Gastroesophageal sphincter (tissue), 4 donors: Measurements from ENCODE around the gene RNF44. TPM values are rescaled to one million over a fixed set of nuclear protein-coding genes. Genes with fewer than 3 reads are reported as not detected.
A peak's percentile ranks its signal among the peaks of the same experiment; 100 is the strongest.

Experiments used
- ATAC-seq: fragments of 150-250 bp; one replicate; pipeline ENCODE4 v1.9.1; 2016; ENCODE audit warnings: mild to moderate bottlenecking, moderate library complexity
- H3K27ac ChIP-seq, 4 donors: fragments of 200-600 bp; sonication (generic) in 3 of 4; 1 replicate in 3 of 4; 2 replicates in 1 of 4; pipeline ENCODE4 v1.5.1; 2016 to 2019
- H3K27me3 ChIP-seq: fragments of 200-600 bp; sonication (generic); one replicate; pipeline ENCODE4 v1.5.1; 2019
- H3K36me3 ChIP-seq, 2 donors: fragments of 200-600 bp; sonication (generic); one replicate each; pipeline ENCODE4 v1.5.1; 2019; ENCODE audit warnings: control low read depth in 1 of 2
- H3K4me1 ChIP-seq, 3 donors: fragments of 200-600 bp; sonication (generic); 1 replicate in 2 of 3; 2 replicates in 1 of 3; pipeline ENCODE4 v1.5.1; 2016 to 2019; ENCODE audit warnings: control low read depth in 2 of 3
- H3K4me3 ChIP-seq, 2 donors: fragments of 200-600 bp; sonication (generic); one replicate each; pipeline ENCODE4 v1.5.1; 2019; ENCODE audit warnings: mild to moderate bottlenecking in 1 of 2, moderate library complexity in 1 of 2
- H3K9me3 ChIP-seq, 3 donors: fragments of 200-600 bp; sonication (generic); one replicate each; pipeline ENCODE4 v1.5.1; 2017 to 2019; ENCODE audit warnings: control low read depth in 2 of 3
- CTCF ChIP-seq, 4 experiments: fragments of 200-600 bp in 2 of 4; fragments of 450-650 bp in 2 of 4; sonication (generic) in 1 of 4; IDR thresholded peaks; one replicate each; pipeline ENCODE4 v1.5.1; 2017 to 2019; ENCODE audit warnings: antibody characterized with exemption in 4 of 4, mild to moderate bottlenecking in 2 of 4, moderate library complexity in 2 of 4
- EP300 ChIP-seq: sonication (generic); formaldehyde crosslinking; IDR thresholded peaks from one replicate; pipeline ENCODE4 v1.6.1; 2017; ENCODE audit warnings: antibody characterized with exemption, mild to moderate bottlenecking
- POLR2A ChIP-seq, 2 donors: fragments of 450-650 bp; IDR thresholded peaks; one replicate each; pipeline ENCODE4 v1.6.1; 2017; ENCODE audit warnings: antibody characterized with exemption in 2 of 2, mild to moderate bottlenecking in 2 of 2, moderate library complexity in 1 of 2
- POLR2AphosphoS5 ChIP-seq: sonication (generic); formaldehyde crosslinking; IDR thresholded peaks from one replicate; pipeline ENCODE4 v1.6.1; 2017; ENCODE audit warnings: antibody characterized with exemption
- WGBS, 2 donors: methylation state at CpG; one replicate each; pipeline ENCODE4 v1.1.5; 2018; ENCODE audit warnings: low coverage in 1 of 2; 5-methylcytosine and 5-hydroxymethylcytosine counted together
- total RNA-seq, 4 donors: library from RNA; depleted of rRNA; stranded (reverse); fragments of >200 nt; gene quantifications; one replicate each; pipeline ENCODE4 v1.1.0, GENCODE V29; 2016

Gene RNF44
- total RNA-seq, 4 donors from 2014 or later, result 8.9 to 15.9 (median 12.4) TPM

- H3K4me3 ChIP-seq, result no peak within 1 kb of the TSS
- 56 to 98% methylated on average over 6 to 10 of the region's 18 CpGs for WGBS, 2 donors
- peaks cover 16% of the 10 kb centered on the region for H3K27me3 ChIP-seq
- ATAC-seq, result no peak
- peaks cover 0 to 29% (median 0%) of the 10 kb centered on the region in 3 donors for H3K4me1 ChIP-seq
- H3K27ac ChIP-seq, result peak within 1 kb of the TSS in 2 of 4 donors; percentile 11 to 47
- no peaks in the 10 kb centered on the region for H3K9me3 ChIP-seq
- no peak for TF ChIP-seq EP300
- TF ChIP-seq CTCF (IDR thresholded peaks at IDR 0.05), result no peak
- no peak for TF ChIP-seq POLR2A (IDR thresholded peaks at IDR 0.05)
- no peak for TF ChIP-seq POLR2AphosphoS5
- no peaks in the 10 kb centered on the region for H3K36me3 ChIP-seq
These were observed 11.8 kb upstream of the RNF44 start, which contains the start of gene CDHR2 for GRCh38 chr5:176548967-176549444. TSS of gene CDHR2 (plus strand) at chr5:176549342. CDS start at chr5:176565353, 16,011 bp downstream.

- Histone ChIP-seq H3K27ac (peak overlapping the region in 2 of 4 donors; percentile 11 to 47), H3K4me1 (peaks cover 0 to 35% (median 0%) of the 10 kb centered on the region in 3 donors), H3K27me3 (peaks cover 4% of the 10 kb centered on the region), H3K4me3 (no peak overlapping the region), H3K9me3 (no peaks in the 10 kb centered on the region), H3K36me3 (no peaks in the 10 kb centered on the region)
- no peak for ATAC-seq
- TF ChIP-seq POLR2A (IDR thresholded peaks at IDR 0.05), result no peak
- TF ChIP-seq CTCF (IDR thresholded peaks at IDR 0.05), result no peak
- TF ChIP-seq POLR2AphosphoS5, result no peak
- 57 to 59% methylated on average over 4 to 8 of the region's 8 CpGs for WGBS, 2 donors
These were observed 10.6 kb upstream of the RNF44 start for GRCh38 chr5:176547802-176548201.

- WGBS, 2 donors, result 93% methylated on average over 2 of the region's 13 CpGs; no CpG with 5 or more reads in 1 of the 2 donors
- H3K36me3 ChIP-seq, result no peaks in the 10 kb centered on the region
- no peak overlapping the region for H3K4me3 ChIP-seq
- ATAC-seq, result no peak
- no peaks in the 10 kb centered on the region for H3K27me3 ChIP-seq
- H3K27ac ChIP-seq, result no peak overlapping the region
- no peaks in the 10 kb centered on the region for H3K9me3 ChIP-seq
- H3K4me1 ChIP-seq, result peaks cover 0 to 53% (median 10%) of the 10 kb centered on the region in 3 donors
- TF ChIP-seq POLR2AphosphoS5, result no peak
These were observed 8.7 kb upstream of the RNF44 start for GRCh38 chr5:176545737-176546509.

GRCh38 chr5:176545388-176545736 lies 8.2 kb upstream of the RNF44 start:
- no peak overlapping the region for H3K4me3 ChIP-seq
- no peak for TF ChIP-seq POLR2A (IDR thresholded peaks at IDR 0.05)
- TF ChIP-seq EP300, result no peak
- TF ChIP-seq CTCF (IDR thresholded peaks at IDR 0.05), result no peak
- TF ChIP-seq POLR2AphosphoS5, result no peak
- H3K27me3 ChIP-seq, result no peaks in the 10 kb centered on the region
- peaks cover 0 to 53% (median 10%) of the 10 kb centered on the region in 3 donors for H3K4me1 ChIP-seq
- no peaks in the 10 kb centered on the region for H3K36me3 ChIP-seq
- H3K9me3 ChIP-seq, result no peaks in the 10 kb centered on the region
- no peak for ATAC-seq
- H3K27ac ChIP-seq, result no peak overlapping the region
- WGBS, 2 donors, result 89% methylated on average over 6 of the region's 6 CpGs; no CpG with 5 or more reads in 1 of the 2 donors

GRCh38 chr5:176543428-176544182 lies 6.4 kb upstream of the RNF44 start:
- H3K4me3 ChIP-seq, result peak overlapping the region; percentile 41 to 73
- 0 to 1% methylated on average over 2 to 23 of the region's 63 CpGs for WGBS, 2 donors
- TF ChIP-seq CTCF (IDR thresholded peaks at IDR 0.05) (no peak), POLR2A (IDR thresholded peaks at IDR 0.05) (peak; percentile 31 to 58), EP300 (no peak)
- H3K36me3 ChIP-seq, result no peaks in the 10 kb centered on the region
- H3K9me3 ChIP-seq, result no peaks in the 10 kb centered on the region
- peaks cover 0 to 62% (median 10%) of the 10 kb centered on the region in 3 donors for H3K4me1 ChIP-seq
- H3K27ac ChIP-seq, result peak overlapping the region; percentile 64 to 90 (median 86)
- ATAC-seq, result peak; percentile 91
- H3K27me3 ChIP-seq, result no peaks in the 10 kb centered on the region
